Transverse colon (tissue), 4 donors: ENCODE results near the gene CCDC141. TPM values are rescaled to one million over a fixed set of nuclear protein-coding genes. Genes with fewer than 3 reads are reported as not detected.

Experiments
- DNase-seq: peaks from one replicate; pipeline ENCODE4 v3.0.0-alpha.2; 2019
- H3K27ac ChIP-seq, 4 donors: fragments of 200-600 bp; sonication (generic); 2 replicates each; pipeline ENCODE4 v1.5.1; 2016 to 2018; ENCODE audit warnings: inconsistent platforms in 4 of 4
- H3K27me3 ChIP-seq: fragments of 200-600 bp; sonication (generic); 2 replicates; pipeline ENCODE4 v1.5.1; 2017; ENCODE audit warnings: inconsistent platforms
- H3K36me3 ChIP-seq, 4 donors: fragments of 200-600 bp; sonication (generic); 2 replicates each; pipeline ENCODE4 v1.5.1; 2017 to 2019; ENCODE audit warnings: inconsistent platforms in 4 of 4
- H3K4me1 ChIP-seq, 4 donors: fragments of 200-600 bp; sonication (generic); 2 replicates each; pipeline ENCODE4 v1.5.1; 2017 to 2020; ENCODE audit warnings: inconsistent platforms in 4 of 4
- H3K4me3 ChIP-seq, 4 donors: fragments of 200-600 bp; sonication (generic); 1 replicate in 1 of 4; 2 replicates in 3 of 4; pipeline versions ENCODE4 v1.5.1 to v1.6.1; 2017 to 2019; ENCODE audit warnings: inconsistent platforms in 4 of 4
- H3K9me3 ChIP-seq, 2 donors: fragments of 200-600 bp; sonication (generic); 2 replicates each; pipeline ENCODE4 v1.5.1; 2017 to 2019; ENCODE audit warnings: inconsistent platforms in 2 of 2
- EP300 ChIP-seq: sonication (generic); formaldehyde crosslinking; IDR thresholded peaks from one replicate; pipeline ENCODE4 v1.6.1; 2017; ENCODE audit warnings: antibody characterized with exemption, low read depth
- POLR2A ChIP-seq: fragments of 450-650 bp; IDR thresholded peaks from one replicate; pipeline ENCODE4 v1.6.1; 2016; ENCODE audit warnings: antibody characterized with exemption, mild to moderate bottlenecking, moderate library complexity
- POLR2AphosphoS5 ChIP-seq, 3 donors: sonication (generic); formaldehyde crosslinking; IDR thresholded peaks; one replicate each; pipeline ENCODE4 v1.6.1; 2016; ENCODE audit warnings: antibody characterized with exemption in 3 of 3
- WGBS, 2 donors: methylation state at CpG; one replicate each; pipeline ENCODE4 v1.1.5; 2018; ENCODE audit warnings: low coverage in 1 of 2; 5-methylcytosine and 5-hydroxymethylcytosine counted together
- in situ Hi-C, 4 donors: fragments of 200-750 bp; cut with MboI; loops; one replicate each; pipeline versions ENCODE4 v1.15.0 to v1.15.1; 2017; ENCODE audit warnings: low sequenced_read_pairs in 3 of 4, low pct_ligation_motif_present in 1 of 4, low pct_unique_long_range_greater_than_20kb in 1 of 4
- intact Hi-C: fragments of 100-400 bp; cut with DNase I; formaldehyde crosslinking; loops from one replicate; pipeline ENCODE4 v1.15.1; 2023; ENCODE audit warnings: low total_unique reads
- total RNA-seq, 4 donors: library from RNA; depleted of rRNA; stranded (reverse); fragments of >200 nt; gene quantifications; one replicate each; pipeline ENCODE4 v1.1.0, GENCODE V29; 2016
- TF ChIP-seq, protein P1 (sequence below), 5 experiments: fragments of 200-600 bp in 3 of 5; fragments of 450-650 bp in 2 of 5; sonication (generic) in 3 of 5; IDR thresholded peaks; 1 replicate in 2 of 5; 2 replicates in 3 of 5; pipeline ENCODE4 v1.5.1; 2016 to 2017; ENCODE audit warnings: antibody characterized with exemption in 5 of 5, inconsistent platforms in 3 of 5, mild to moderate bottlenecking in 2 of 5, moderate library complexity in 1 of 5

Gene CCDC141
- total RNA-seq, 4 donors from 2014 or later: 0.40 to 8.6 (median 2.4) TPM

- no peaks in the 10 kb centered on the region for H3K9me3 ChIP-seq
- no peak for DNase-seq
- in situ Hi-C loops: no loop called here
- H3K27ac ChIP-seq: no peak overlapping the region
- no peaks in the 10 kb centered on the region for H3K4me1 ChIP-seq
- no peak overlapping the region for H3K4me3 ChIP-seq
- TF ChIP-seq POLR2AphosphoS5 (IDR thresholded peaks at IDR 0.05) (no peak), EP300 (no peak), POLR2A (no peak)
- TF ChIP-seq, protein P1, sequence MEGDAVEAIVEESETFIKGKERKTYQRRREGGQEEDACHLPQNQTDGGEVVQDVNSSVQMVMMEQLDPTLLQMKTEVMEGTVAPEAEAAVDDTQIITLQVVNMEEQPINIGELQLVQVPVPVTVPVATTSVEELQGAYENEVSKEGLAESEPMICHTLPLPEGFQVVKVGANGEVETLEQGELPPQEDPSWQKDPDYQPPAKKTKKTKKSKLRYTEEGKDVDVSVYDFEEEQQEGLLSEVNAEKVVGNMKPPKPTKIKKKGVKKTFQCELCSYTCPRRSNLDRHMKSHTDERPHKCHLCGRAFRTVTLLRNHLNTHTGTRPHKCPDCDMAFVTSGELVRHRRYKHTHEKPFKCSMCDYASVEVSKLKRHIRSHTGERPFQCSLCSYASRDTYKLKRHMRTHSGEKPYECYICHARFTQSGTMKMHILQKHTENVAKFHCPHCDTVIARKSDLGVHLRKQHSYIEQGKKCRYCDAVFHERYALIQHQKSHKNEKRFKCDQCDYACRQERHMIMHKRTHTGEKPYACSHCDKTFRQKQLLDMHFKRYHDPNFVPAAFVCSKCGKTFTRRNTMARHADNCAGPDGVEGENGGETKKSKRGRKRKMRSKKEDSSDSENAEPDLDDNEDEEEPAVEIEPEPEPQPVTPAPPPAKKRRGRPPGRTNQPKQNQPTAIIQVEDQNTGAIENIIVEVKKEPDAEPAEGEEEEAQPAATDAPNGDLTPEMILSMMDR (IDR thresholded peaks at IDR 0.05): no peak
- intact Hi-C loops: no loop called here
- H3K27me3 ChIP-seq: no peaks in the 10 kb centered on the region
- WGBS, 2 donors: 62 to 69% methylated on average over 2 of the region's 2 CpGs
- no peaks in the 10 kb centered on the region for H3K36me3 ChIP-seq
Measured at GRCh38 chr2:178787155-178787554, 262.8 kb downstream of the CCDC141 start.

GRCh38 chr2:178783889-178784288 lies 266.0 kb downstream of the CCDC141 start:
- DNase-seq: no peak
- no peaks in the 10 kb centered on the region for H3K4me1 ChIP-seq
- H3K9me3 ChIP-seq: no peaks in the 10 kb centered on the region
- in situ Hi-C loops: no loop called here
- H3K27me3 ChIP-seq: no peaks in the 10 kb centered on the region
- no peak overlapping the region for H3K27ac ChIP-seq
- no peak overlapping the region for H3K4me3 ChIP-seq
- H3K36me3 ChIP-seq: no peaks in the 10 kb centered on the region
- intact Hi-C loops: no loop called here
- 93 to 98% methylated on average over 9 to 10 of the region's 10 CpGs for WGBS, 2 donors
- TF ChIP-seq POLR2A (no peak), POLR2AphosphoS5 (IDR thresholded peaks at IDR 0.05) (no peak), EP300 (no peak)
- TF ChIP-seq, protein P1 (IDR thresholded peaks at IDR 0.05): no peak

DNA sequence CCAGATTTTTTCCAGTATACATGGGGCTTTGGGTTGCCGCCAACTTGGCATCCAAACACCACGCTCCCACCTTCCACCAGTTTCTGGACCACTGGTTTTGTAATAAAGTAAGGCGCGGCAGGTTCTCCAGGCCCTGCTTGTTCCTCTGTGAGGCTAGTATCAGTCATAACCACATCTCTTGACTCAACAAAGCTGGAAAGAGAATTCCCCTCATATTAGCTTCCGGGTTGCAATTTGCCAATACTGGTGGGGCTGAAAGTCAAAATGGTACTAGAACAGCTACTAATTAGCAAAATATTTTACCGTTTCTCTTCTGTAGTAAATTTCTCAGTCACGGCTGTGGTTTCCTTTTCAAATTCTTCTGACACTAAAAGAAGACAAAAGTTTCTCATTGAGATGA lies 267.7 kb downstream of the CCDC141 start:
- Histone ChIP-seq H3K4me1 (no peaks in the 10 kb centered on the region), H3K27ac (no peak overlapping the region), H3K4me3 (no peak overlapping the region), H3K36me3 (no peaks in the 10 kb centered on the region), H3K9me3 (no peaks in the 10 kb centered on the region), H3K27me3 (no peaks in the 10 kb centered on the region)
- intact Hi-C loops: no loop called here
- in situ Hi-C loops: no loop called here
- TF ChIP-seq POLR2AphosphoS5 (IDR thresholded peaks at IDR 0.05) (no peak), POLR2A (no peak), EP300 (no peak)
- TF ChIP-seq, protein P1 (IDR thresholded peaks at IDR 0.05): no peak
- WGBS, 2 donors: 74 to 89% methylated on average over 7 of the region's 7 CpGs
- DNase-seq: no peak

Other genes with a start within 250 kb of the CCDC141 start
- gene TTN, start 242.7 kb downstream of the CCDC141 start, total RNA-seq: 10 to 100 TPM in 2 of 4 donors, 1 to 10 TPM in 2; 6.2 to 43.4 (median 18.1) TPM
- 10 to 100 TPM; 12.6 to 44.1 (median 22.3) TPM for gene SESTD1, start 214.7 kb upstream of the CCDC141 start, total RNA-seq